ENCODE data around the gene PYDC1.

PYDC1 gene

DNA sequence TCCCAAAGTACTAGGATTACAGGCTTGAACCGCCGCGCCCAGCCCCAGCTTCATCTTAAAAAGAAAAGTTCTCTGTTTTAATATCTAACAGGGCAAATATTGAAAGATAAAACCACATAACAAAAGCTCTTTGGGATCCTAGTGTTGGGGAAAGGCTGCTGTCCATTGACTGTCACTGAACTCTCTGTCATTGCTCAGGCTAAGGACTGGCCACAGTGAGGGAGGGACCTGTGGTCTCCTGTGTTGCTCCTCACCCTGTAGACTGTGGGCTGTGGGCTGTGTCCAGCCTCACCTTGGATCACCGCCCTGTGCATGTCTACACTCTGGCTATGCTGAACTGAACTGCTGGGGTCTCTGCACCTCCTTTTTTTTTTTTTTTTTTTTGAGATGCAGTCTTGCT, 11.3 kb upstream of the PYDC1 start:
- H3K4me2 ChIP-seq (ENCODE audit: low read length) = no peak overlapping the region
- H3K9me3 ChIP-seq (ENCODE audit: insufficient read depth, low read length) = no peaks in the 10 kb centered on the region
- no peaks in the 10 kb centered on the region for H3K27me3 ChIP-seq (ENCODE audit: low read depth, low read length)
- H3K4me3 ChIP-seq (ENCODE audit: low read length) = no peak overlapping the region
- no peak overlapping the region for H3K27ac ChIP-seq (ENCODE audit: low read length)
- no peak for TF ChIP-seq EZH2phosphoT487 (IDR thresholded peaks at IDR 0.05; ENCODE audit: low read depth)
- TF ChIP-seq, protein P1, sequence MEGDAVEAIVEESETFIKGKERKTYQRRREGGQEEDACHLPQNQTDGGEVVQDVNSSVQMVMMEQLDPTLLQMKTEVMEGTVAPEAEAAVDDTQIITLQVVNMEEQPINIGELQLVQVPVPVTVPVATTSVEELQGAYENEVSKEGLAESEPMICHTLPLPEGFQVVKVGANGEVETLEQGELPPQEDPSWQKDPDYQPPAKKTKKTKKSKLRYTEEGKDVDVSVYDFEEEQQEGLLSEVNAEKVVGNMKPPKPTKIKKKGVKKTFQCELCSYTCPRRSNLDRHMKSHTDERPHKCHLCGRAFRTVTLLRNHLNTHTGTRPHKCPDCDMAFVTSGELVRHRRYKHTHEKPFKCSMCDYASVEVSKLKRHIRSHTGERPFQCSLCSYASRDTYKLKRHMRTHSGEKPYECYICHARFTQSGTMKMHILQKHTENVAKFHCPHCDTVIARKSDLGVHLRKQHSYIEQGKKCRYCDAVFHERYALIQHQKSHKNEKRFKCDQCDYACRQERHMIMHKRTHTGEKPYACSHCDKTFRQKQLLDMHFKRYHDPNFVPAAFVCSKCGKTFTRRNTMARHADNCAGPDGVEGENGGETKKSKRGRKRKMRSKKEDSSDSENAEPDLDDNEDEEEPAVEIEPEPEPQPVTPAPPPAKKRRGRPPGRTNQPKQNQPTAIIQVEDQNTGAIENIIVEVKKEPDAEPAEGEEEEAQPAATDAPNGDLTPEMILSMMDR (IDR thresholded peaks at IDR 0.05; ENCODE audit: low read depth, low read length) = no peak
- no peaks in the 10 kb centered on the region for H3K36me3 ChIP-seq (replicated peaks; ENCODE audit: low read depth, low read length)
- no peaks in the 10 kb centered on the region for H3K4me1 ChIP-seq (ENCODE audit: low read length)
- H4K20me1 ChIP-seq (ENCODE audit: insufficient read depth, low read length) = no peaks in the 10 kb centered on the region
- H2AFZ ChIP-seq (ENCODE audit: low read depth, low read length) = no peak overlapping the region
- no peak overlapping the region for H3K9ac ChIP-seq (ENCODE audit: low read length)
- H3K79me2 ChIP-seq (ENCODE audit: low read length) = no peaks in the 10 kb centered on the region

DNA sequence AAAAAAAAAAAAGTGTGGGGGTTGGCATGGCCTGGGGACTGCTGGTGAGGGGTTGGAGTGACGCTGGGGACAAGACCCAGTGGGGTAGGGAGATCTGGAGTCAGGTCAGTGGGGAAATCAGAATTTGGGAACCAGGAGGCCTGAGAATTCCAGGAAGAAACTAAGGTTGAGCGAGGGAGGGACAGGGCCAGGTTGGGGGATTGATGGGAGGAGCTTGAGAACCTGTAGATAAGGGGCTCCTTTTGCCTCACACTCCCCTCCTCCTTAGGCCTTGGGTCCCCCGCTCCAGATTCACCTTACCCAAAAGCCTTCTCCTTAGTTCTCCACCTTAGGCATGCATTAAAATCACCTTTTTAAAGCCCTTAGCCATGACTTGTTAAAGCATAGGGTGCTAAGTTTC, 8.3 kb upstream of the PYDC1 start:
- H3K4me1 ChIP-seq (ENCODE audit: low read length) = no peaks in the 10 kb centered on the region
- H3K9ac ChIP-seq (ENCODE audit: low read length) = no peak overlapping the region

GRCh38 chr16:31224092-31224955, 7.4 kb upstream of the PYDC1 start:
- Histone ChIP-seq H3K79me2 (ENCODE audit: low read length) (no peaks in the 10 kb centered on the region), H3K4me3 (ENCODE audit: low read length) (no peak overlapping the region), H2AFZ (ENCODE audit: low read depth, low read length) (no peak overlapping the region), H3K27me3 (ENCODE audit: low read depth, low read length) (no peaks in the 10 kb centered on the region), H4K20me1 (ENCODE audit: insufficient read depth, low read length) (no peaks in the 10 kb centered on the region), H3K4me2 (ENCODE audit: low read length) (no peak overlapping the region), H3K9ac (ENCODE audit: low read length) (no peak overlapping the region), H3K4me1 (ENCODE audit: low read length) (no peaks in the 10 kb centered on the region), H3K9me3 (ENCODE audit: insufficient read depth, low read length) (no peaks in the 10 kb centered on the region), H3K27ac (ENCODE audit: low read length) (no peak overlapping the region), H3K36me3 (replicated peaks; ENCODE audit: low read depth, low read length) (no peaks in the 10 kb centered on the region)
- no peak for TF ChIP-seq EZH2phosphoT487 (IDR thresholded peaks at IDR 0.05; ENCODE audit: low read depth)
- TF ChIP-seq, protein P1 (IDR thresholded peaks at IDR 0.05; ENCODE audit: low read depth, low read length) = no peak

More for the DNA sequence above, 8.3 kb upstream of the PYDC1 start:
- Histone ChIP-seq H3K79me2 (ENCODE audit: low read length) (no peaks in the 10 kb centered on the region), H3K36me3 (replicated peaks; ENCODE audit: low read depth, low read length) (no peaks in the 10 kb centered on the region), H2AFZ (ENCODE audit: low read depth, low read length) (no peak overlapping the region), H3K27me3 (ENCODE audit: low read depth, low read length) (no peaks in the 10 kb centered on the region), H3K4me2 (ENCODE audit: low read length) (no peak overlapping the region), H3K4me3 (ENCODE audit: low read length) (no peak overlapping the region), H3K27ac (ENCODE audit: low read length) (no peak overlapping the region), H3K9me3 (ENCODE audit: insufficient read depth, low read length) (no peaks in the 10 kb centered on the region), H4K20me1 (ENCODE audit: insufficient read depth, low read length) (no peaks in the 10 kb centered on the region)
- TF ChIP-seq, protein P1 (IDR thresholded peaks at IDR 0.05; ENCODE audit: low read depth, low read length) = no peak
- TF ChIP-seq EZH2phosphoT487 (IDR thresholded peaks at IDR 0.05; ENCODE audit: low read depth) = no peak

DNA sequence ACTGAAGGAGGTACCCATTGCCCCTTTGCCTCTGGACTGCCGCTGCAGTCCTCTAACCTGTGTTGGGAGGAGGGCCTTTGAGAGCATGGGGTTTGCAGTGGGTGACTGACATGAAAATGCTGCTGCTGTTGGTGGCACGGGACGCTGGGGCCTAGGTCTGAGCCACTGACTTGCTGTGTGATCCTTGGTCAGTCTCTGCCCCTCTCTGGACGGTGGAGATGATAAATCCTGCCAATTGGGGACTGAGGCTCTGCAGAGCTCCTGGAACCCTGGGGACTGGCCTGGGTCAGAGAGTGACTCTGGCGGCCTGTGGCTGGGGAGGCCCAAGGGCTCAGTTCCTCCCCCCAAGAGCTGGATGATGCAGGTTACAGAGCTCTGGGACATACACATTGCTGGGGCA, 6.1 kb upstream of the PYDC1 start:
- no peak overlapping the region for H2AFZ ChIP-seq (ENCODE audit: low read depth, low read length)
- H3K79me2 ChIP-seq (ENCODE audit: low read length) = no peaks in the 10 kb centered on the region
- TF ChIP-seq EZH2phosphoT487 (IDR thresholded peaks at IDR 0.05; ENCODE audit: low read depth) = no peak
- TF ChIP-seq, protein P1 (IDR thresholded peaks at IDR 0.05; ENCODE audit: low read depth, low read length) = no peak
- H3K36me3 ChIP-seq (replicated peaks; ENCODE audit: low read depth, low read length) = no peaks in the 10 kb centered on the region
- H3K9ac ChIP-seq (ENCODE audit: low read length) = no peak overlapping the region
- H3K4me2 ChIP-seq (ENCODE audit: low read length) = no peak overlapping the region
- H3K4me3 ChIP-seq (ENCODE audit: low read length) = no peak overlapping the region
- H4K20me1 ChIP-seq (ENCODE audit: insufficient read depth, low read length) = no peaks in the 10 kb centered on the region
- H3K4me1 ChIP-seq (ENCODE audit: low read length) = no peaks in the 10 kb centered on the region
- H3K9me3 ChIP-seq (ENCODE audit: insufficient read depth, low read length) = no peaks in the 10 kb centered on the region
- no peak overlapping the region for H3K27ac ChIP-seq (ENCODE audit: low read length)
- no peaks in the 10 kb centered on the region for H3K27me3 ChIP-seq (ENCODE audit: low read depth, low read length)
